Measurements from ENCODE around the gene ELOVL3. TPM values are rescaled to one million over a fixed set of nuclear protein-coding genes. Genes with fewer than 3 reads are reported as not detected.
"Not testable (repeated sequence)": the region's sequence is repeated elsewhere in the genome, so short reads cannot be mapped to it uniquely, and the experiment has no call there.

The ELOVL3 gene
- total RNA-seq, 1 experiment from 2014 or later, result 0.42 TPM

DNA sequence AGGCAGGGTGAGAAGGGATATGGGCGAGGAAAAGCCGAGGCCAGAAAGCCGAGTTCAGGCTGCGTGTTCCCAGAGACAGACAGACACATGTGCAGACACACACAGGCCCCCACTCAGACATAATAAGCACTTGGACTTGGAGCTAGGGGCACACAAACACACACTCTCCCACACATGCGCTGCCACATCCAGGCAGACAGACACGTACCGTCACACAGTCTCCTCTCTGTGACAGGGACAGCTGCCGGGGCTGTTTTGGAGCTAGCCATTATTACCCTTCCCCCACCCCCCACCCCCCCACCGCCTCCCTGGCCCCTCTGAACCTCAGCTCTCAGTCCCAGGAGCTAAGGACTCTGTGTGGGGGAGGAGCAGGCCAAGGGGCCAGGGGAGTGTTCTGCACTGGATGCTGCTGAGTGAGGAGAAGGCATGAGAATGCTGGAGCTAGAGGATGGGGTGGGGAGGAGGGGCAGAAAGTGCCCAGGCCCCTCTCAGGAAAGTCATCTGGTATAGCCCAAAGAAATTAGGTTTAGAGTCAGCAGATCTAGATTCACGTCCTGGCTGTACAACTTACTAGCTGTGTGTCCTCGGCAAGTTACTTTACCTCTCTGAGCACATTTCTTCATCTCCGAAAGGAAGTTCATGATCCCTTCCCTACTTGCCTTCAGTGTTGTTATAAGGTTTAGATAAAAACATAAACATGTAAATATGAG is 8.9 kb downstream of the ELOVL3 start:
- Histone ChIP-seq H3K4me1 (peaks cover 51% of the 10 kb centered on the region), H3K36me3 (peaks cover 66% of the 10 kb centered on the region), H3K4me3 (peak overlapping the region; percentile 0), H3K27me3 (no peaks in the 10 kb centered on the region), H3K27ac (peak overlapping the region; percentile 76), H3K9me3 (replicated peaks) (no peaks in the 10 kb centered on the region)
- DNase-seq, result peak; percentile 97 to 99

DNA sequence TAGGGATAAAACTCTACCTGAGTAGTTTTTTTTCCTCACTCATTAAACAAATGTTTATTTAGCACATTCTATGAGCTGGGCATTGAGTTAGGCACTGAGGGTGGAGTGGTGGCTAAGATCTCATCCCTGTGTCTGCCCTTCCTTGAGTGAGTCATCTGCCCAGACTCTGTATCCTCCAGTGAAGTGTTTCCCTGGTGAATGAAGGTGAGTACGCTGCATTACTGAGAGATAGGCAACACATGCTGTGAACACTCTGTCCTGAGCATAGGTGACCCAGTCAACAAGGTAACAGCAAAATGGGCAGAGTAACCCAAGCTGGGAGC is 9.5 kb downstream of the ELOVL3 start:
- Histone ChIP-seq H3K4me1 (peaks cover 51% of the 10 kb centered on the region), H3K9me3 (replicated peaks) (no peaks in the 10 kb centered on the region), H3K4me3 (peak overlapping the region; percentile 0), H3K27ac (peak overlapping the region; percentile 69), H3K36me3 (peaks cover 63% of the 10 kb centered on the region), H3K27me3 (no peaks in the 10 kb centered on the region)
- no peak for DNase-seq

DNA sequence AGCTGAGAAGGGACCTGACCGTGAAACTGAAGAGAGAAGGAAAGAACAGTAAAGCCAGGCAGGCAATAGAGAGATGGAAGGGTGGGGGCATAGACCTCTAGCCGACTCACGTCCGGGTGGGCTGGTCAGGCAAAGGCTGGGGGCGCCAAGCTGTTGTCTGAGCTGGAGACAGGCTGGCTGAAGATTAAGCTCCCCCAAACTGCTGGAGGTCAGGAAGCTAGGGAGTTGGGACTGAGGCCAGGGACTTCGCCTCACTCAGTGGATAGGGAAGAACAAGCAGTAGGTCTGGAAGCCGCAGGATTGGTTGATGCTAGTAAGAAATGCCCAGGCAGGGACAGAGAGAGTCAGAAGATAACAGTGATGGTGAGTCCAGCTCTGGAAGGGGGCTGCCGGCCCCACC is 9.9 kb downstream of the ELOVL3 start:
- Histone ChIP-seq H3K27ac (peak overlapping the region; percentile 69), H3K4me3 (peak overlapping the region; percentile 0), H3K4me1 (peaks cover 51% of the 10 kb centered on the region), H3K27me3 (no peaks in the 10 kb centered on the region), H3K9me3 (replicated peaks) (no peaks in the 10 kb centered on the region), H3K36me3 (peaks cover 60% of the 10 kb centered on the region)
- DNase-seq, result peak; percentile 85 to 88

DNA sequence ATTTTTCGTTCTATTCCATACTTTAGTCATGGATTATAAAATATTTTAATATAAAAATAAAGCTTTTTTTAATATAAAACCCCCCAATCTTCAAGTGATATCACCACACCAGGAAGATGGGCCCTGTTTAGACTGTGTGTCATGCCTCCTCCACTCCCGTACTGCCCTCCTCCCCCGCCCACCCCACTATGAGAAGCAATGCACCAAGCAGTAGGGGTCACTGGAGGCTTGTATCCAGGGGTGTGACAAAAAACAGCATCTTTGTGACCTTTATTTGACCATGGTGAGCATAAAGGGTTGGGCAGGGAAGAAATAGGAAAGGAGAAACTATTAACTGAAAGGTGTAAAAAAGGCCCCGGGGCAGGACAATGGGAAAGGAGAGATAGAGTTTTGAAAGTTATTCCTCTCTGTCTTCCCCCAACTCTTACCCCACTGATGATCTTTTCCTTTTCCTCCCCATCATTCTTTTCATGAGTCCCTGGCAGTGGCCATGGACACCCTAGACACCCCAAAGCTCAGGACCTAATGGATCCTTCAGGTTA is 11.7 kb downstream of the ELOVL3 start:
- H3K27me3 ChIP-seq, result no peaks in the 10 kb centered on the region
- H3K4me3 ChIP-seq, result peak overlapping the region; percentile 79
- DNase-seq, result peak in 1 of 2 experiments; percentile 64
- H3K4me1 ChIP-seq, result peaks cover 51% of the 10 kb centered on the region
- H3K9me3 ChIP-seq (replicated peaks), result no peaks in the 10 kb centered on the region
- H3K27ac ChIP-seq, result peak overlapping the region; percentile 69; the same call in 1 of the 2 replicates
- H3K36me3 ChIP-seq, result peaks cover 43% of the 10 kb centered on the region

DNA sequence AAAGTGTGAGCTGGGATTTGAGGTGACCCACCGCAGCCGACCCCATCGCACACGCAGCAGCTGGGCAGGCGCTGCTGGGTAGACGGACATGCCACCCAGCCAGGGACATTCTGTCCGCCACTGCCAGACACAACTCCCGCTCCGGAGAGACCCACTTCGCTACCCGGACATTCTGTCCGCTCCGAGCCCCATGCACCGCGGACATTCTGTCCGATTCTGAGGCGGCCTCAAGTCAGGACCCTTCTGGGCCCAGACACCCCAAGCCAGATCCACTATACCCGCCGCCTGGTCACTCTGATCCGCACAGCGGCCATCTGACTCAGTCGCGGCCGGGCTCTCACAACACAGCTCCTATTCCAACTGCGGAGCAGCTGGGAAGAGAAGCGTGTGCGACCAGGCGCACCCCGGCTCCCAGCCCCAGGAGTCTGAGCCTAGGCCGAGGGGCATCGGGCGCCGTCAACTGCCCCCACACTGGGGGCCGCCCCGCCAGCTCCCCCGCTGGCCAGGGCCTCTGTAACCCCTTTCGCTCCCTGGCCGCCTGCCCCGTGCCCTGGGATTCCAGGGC is 14.4 kb downstream of the ELOVL3 start:
- peak overlapping the region; percentile 95 for H3K27ac ChIP-seq

DNA sequence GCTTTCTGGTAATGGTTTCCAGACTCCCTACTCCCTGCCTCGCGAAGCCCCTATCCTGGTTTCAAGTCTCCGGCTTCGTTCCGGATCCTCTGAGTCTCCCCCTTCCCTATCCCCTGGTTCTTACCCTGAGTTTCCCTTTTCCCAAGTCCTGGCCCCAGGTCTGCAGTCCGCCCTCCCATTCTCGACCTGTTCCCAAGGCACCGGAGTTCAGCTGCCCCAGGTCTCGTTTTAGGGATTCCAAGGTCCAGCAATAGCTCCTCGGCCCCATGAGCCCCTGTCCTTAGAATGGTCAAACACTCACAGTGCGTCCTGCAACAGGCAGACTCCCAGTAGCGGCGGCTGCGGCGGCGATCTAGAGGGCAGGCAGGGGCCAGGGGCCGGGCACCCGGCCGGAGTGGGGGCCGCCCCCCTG is 14.9 kb downstream of the ELOVL3 start:
- DNase-seq, result no peak
- Histone ChIP-seq H3K27ac (peak overlapping the region; percentile 95), H3K36me3 (peaks cover 21% of the 10 kb centered on the region), H3K9me3 (replicated peaks) (no peaks in the 10 kb centered on the region), H3K27me3 (no peaks in the 10 kb centered on the region), H3K4me3 (peak overlapping the region; percentile 79), H3K4me1 (peaks cover 42% of the 10 kb centered on the region)

More for the DNA sequence above, 14.4 kb downstream of the ELOVL3 start:
- H3K4me3 ChIP-seq, result peak overlapping the region; percentile 79
- H3K27me3 ChIP-seq, result no peaks in the 10 kb centered on the region
- H3K36me3 ChIP-seq, result peaks cover 23% of the 10 kb centered on the region
- no peaks in the 10 kb centered on the region for H3K9me3 ChIP-seq (replicated peaks)
- H3K4me1 ChIP-seq, result peaks cover 46% of the 10 kb centered on the region
- DNase-seq, result peak; percentile 54 to 68

DNA sequence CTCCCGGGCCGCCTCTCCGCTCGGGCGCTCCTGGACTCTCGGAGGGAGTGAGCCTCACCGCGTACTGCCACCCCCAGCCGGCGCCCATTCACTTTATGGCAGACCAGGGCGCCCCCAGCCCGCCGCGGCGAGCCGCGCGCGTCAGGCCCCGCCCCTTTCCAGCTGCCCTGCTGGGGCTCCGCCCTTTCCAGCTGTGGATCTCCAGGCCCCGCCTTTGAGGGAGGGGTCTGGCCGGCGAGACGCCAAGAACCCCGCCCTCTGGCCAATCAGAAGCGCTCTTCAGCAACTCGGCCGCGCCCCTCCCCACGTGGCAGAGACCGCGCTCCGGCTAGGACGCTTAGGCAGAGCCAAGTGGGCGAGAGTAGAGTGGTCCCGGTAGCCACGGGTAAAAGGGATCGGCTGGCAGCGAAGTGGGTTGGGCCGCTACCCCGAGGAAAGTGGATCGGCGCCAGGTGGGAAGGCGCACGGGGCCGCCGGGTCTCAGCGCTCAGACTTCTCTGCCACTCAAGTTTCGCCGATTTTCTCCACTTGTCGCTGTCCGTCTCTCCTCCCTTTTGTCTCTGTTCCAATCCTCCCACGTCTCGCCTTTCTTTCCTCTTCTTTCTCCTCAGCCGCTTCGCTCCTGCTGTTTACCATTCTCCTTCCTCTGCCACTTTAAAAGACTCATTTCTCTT is 15.5 kb downstream of the ELOVL3 start, which contains the start of gene PITX3:
Gene PITX3 (minus strand): TSS at position 69 of the 674 bp plus-strand sequence. CDS start 9,432 bp downstream, outside the sequence.
- Histone ChIP-seq H3K9me3 (replicated peaks) (no peaks in the 10 kb centered on the region), H3K4me3 (peak within 1 kb of the TSS; percentile 79), H3K27me3 (no peaks in the 10 kb centered on the region), H3K27ac (peak within 1 kb of the TSS; percentile 95), H3K36me3 (peaks cover 17% of the 10 kb centered on the region), H3K4me1 (peaks cover 38% of the 10 kb centered on the region)
- DNase-seq, result peak; percentile 100

DNA sequence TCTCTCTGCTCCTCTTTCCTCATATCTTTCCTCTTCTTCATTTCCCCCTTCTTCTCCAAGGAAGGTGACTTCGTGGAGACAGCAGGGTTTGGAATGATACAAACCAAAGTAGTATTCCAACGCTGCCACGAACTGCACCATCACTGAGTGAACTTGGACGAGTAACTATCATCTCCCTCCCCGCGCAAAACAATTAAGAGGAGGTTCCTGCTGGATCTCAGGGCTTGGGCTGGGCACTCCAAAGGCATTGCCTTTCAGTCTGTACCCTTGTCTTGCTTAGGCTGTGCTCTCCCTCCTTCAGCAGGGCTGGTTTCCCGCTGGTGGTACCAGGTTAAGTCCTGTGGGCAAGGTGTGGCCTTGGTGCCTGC is 16.0 kb downstream of the ELOVL3 start:
- peak overlapping the region; percentile 79 for H3K4me3 ChIP-seq
- no peaks in the 10 kb centered on the region for H3K27me3 ChIP-seq
- peaks cover 12% of the 10 kb centered on the region for H3K36me3 ChIP-seq
- H3K4me1 ChIP-seq, result peaks cover 34% of the 10 kb centered on the region
- peak overlapping the region; percentile 95 for H3K27ac ChIP-seq
- no peaks in the 10 kb centered on the region for H3K9me3 ChIP-seq (replicated peaks)
- DNase-seq, result peak; percentile 65 to 84

DNA sequence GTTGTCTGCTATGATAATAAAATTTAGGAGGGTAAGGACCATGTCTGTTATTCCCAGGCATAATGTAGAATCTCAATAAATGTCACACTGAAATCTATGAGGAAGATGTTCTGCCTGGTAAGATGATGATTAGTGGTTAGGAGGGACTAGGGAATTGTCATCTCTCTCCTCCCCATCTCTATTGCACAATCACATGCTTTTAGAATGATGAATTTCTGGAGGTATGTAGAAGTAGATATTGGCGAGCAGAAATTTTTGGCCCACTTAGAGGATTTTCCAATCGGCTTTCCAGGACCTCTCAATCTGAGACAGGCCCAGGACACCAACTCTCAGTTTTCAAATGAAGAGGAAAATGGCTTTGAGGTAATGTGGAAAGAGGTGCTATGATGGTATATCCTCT is 17.2 kb downstream of the ELOVL3 start:
- H3K4me1 ChIP-seq, result peaks cover 34% of the 10 kb centered on the region
- no peak for DNase-seq

DNA sequence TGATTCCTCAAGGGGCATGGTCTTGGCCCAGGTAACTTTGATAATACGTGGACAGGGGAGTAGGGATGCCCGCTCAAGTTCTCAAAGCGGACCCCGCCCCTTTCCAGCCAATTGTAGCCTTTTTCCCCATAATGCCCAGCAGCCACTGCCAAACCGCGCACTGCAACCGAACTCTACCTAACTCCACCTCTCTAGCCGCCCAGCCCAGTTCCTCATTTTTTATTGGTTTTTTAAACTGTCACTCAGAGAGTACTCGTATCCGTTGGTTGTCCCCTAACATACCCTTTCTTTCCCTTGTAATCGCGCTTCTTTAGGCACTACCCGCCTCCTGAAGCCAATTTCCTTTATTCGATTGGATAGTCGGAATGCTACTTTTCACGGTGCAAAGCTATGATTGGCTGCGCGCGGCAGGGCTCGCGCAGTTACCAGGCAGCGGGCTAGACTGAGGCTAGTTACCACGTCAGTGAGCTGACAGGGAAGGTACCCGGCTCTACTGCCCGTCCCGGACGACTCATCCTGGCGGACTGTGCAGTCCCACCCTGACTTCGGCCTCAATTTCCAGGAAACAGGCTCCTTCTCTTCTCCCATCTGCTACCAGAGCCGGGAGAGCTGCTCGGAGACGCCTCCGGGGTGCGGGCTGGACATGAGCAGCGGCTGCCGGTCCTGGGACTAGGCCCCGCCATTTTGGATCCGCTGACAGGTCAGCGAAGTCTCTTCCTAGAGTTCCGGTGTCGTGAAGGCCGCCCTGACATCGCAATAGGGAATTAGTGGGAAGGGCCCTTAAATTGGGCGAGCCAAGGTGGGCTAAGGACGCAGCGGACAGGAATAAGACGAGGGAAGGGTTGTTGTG is 19.2 kb downstream of the ELOVL3 start, which contains the start of gene GBF1:
Gene GBF1 (plus strand): TSS at position 451 of the 850 bp plus-strand sequence. CDS start 13,407 bp downstream, outside the sequence.
- peak within 1 kb of the TSS; percentile 85 for H3K4me3 ChIP-seq
- H3K9me3 ChIP-seq (replicated peaks), result no peaks in the 10 kb centered on the region
- peaks cover 25% of the 10 kb centered on the region for H3K4me1 ChIP-seq
- peak within 1 kb of the TSS; percentile 56 for H3K27ac ChIP-seq
- no peaks in the 10 kb centered on the region for H3K27me3 ChIP-seq
- peaks cover 19% of the 10 kb centered on the region for H3K36me3 ChIP-seq
- DNase-seq, result peak; percentile 99 to 100

More for the DNA sequence above, 17.2 kb downstream of the ELOVL3 start:
- Histone ChIP-seq H3K9me3 (replicated peaks) (no peaks in the 10 kb centered on the region), H3K36me3 (peaks cover 17% of the 10 kb centered on the region), H3K27me3 (no peaks in the 10 kb centered on the region), H3K27ac (peak overlapping the region; percentile 95; the same call in 1 of the 2 replicates), H3K4me3 (no peak overlapping the region)

DNA sequence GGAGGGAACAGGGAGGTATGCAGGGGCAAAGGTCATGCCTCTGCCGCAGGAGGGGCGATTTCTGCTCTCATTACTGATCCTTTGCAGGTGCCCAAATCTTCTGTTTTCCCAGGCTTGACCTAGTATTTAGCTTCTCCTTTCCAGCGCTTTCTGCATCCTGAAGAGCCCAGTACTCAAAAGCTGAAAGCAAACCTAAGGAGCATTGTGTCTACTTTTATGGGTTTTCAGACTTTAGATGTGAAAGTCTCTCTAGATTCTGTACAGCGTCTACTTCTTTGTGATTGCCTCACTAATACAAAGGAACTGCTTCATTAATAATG is 19.8 kb downstream of the ELOVL3 start:
- DNase-seq, result no peak
- no peaks in the 10 kb centered on the region for H3K9me3 ChIP-seq (replicated peaks)
- peaks cover 19% of the 10 kb centered on the region for H3K36me3 ChIP-seq
- peaks cover 25% of the 10 kb centered on the region for H3K4me1 ChIP-seq
- peak overlapping the region; percentile 56 for H3K27ac ChIP-seq
- H3K4me3 ChIP-seq, result peak overlapping the region; percentile 85
- H3K27me3 ChIP-seq, result no peaks in the 10 kb centered on the region

DNA sequence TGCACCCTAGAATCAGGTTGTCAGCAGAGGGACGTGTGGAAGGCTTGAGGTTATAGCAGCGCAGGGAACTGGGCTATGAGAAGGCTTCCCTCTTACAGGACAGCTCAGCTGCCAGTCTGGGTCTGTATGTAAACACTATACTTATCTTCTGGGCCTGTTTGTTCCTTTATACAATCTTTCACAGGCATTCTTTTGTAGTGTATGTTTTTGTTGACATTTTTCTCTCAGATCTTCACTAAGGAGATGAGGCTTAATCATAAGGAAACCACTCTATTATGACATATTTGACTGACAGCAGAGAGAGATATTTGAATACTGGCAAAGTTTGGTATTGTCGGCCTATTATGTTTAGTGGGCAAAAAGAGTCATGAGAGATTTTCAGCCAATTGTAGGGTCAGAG is 20.2 kb downstream of the ELOVL3 start:
- H3K9me3 ChIP-seq (replicated peaks), result no peaks in the 10 kb centered on the region
- H3K4me1 ChIP-seq, result peaks cover 25% of the 10 kb centered on the region
- H3K4me3 ChIP-seq, result peak overlapping the region; percentile 85
- H3K27me3 ChIP-seq, result no peaks in the 10 kb centered on the region
- H3K36me3 ChIP-seq, result peaks cover 22% of the 10 kb centered on the region
- no peak overlapping the region; the same call in 1 of the 2 replicates for H3K27ac ChIP-seq
- DNase-seq, result peak in 1 of 2 experiments; percentile 44

DNA sequence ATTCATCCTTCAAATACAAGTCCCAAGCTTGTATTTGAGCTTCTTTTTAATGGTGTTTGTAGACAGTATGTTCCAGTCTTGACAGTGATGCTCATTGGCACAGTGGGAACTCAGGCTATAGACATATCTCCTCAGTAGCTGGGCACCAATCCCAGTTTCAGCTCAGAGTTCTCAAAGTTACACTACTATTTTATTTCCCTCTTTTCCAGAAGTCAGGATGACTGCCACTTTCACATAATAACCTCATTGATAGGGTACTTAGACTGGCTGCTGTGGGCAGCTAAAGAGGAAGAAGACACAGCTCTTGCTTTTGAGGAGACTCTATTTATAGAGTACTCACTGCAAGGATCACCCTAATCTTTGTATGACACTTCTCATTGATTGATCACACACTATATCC is 21.6 kb downstream of the ELOVL3 start:
- no peaks in the 10 kb centered on the region for H3K9me3 ChIP-seq (replicated peaks)
- no peaks in the 10 kb centered on the region for H3K27me3 ChIP-seq
- no peak overlapping the region for H3K27ac ChIP-seq
- peak overlapping the region; percentile 85; the same call in 1 of the 2 replicates for H3K4me3 ChIP-seq
- peaks cover 25% of the 10 kb centered on the region for H3K4me1 ChIP-seq
- DNase-seq, result no peak
- peaks cover 30% of the 10 kb centered on the region for H3K36me3 ChIP-seq

DNA sequence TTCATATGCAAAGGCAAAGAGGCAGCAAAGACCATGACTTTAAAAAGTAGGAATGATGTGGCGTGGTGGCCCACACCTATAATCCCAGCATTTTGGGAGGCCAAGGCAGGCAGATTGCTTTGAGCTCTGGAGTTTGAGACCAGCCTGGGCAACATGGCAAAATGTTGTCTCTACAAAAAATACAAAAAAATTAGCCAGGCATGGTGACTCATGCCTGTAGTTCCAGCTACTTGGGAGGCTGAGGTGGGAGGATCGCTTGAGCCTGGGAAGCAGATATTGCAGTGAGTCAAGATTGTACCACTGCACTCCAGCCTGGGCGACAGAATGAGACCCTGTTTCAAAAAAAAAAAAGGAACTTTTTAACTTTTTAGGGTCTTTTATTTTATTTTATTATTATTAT is 26.4 kb downstream of the ELOVL3 start:
- H3K27me3 ChIP-seq; DNase-seq; H3K4me3 ChIP-seq; H3K27ac ChIP-seq; H3K4me1 ChIP-seq; H3K9me3 ChIP-seq (replicated peaks): not testable (repeated sequence)
- peaks cover 62% of the 10 kb centered on the region for H3K36me3 ChIP-seq

All from SJCRH30 (cell line).